ENCODE measurements around the gene PRKD3.

Gene PRKD3

GRCh38 chr2:37318401-37318800 is 6.2 kb downstream of the PRKD3 start:
- TF ChIP-seq, protein P1, sequence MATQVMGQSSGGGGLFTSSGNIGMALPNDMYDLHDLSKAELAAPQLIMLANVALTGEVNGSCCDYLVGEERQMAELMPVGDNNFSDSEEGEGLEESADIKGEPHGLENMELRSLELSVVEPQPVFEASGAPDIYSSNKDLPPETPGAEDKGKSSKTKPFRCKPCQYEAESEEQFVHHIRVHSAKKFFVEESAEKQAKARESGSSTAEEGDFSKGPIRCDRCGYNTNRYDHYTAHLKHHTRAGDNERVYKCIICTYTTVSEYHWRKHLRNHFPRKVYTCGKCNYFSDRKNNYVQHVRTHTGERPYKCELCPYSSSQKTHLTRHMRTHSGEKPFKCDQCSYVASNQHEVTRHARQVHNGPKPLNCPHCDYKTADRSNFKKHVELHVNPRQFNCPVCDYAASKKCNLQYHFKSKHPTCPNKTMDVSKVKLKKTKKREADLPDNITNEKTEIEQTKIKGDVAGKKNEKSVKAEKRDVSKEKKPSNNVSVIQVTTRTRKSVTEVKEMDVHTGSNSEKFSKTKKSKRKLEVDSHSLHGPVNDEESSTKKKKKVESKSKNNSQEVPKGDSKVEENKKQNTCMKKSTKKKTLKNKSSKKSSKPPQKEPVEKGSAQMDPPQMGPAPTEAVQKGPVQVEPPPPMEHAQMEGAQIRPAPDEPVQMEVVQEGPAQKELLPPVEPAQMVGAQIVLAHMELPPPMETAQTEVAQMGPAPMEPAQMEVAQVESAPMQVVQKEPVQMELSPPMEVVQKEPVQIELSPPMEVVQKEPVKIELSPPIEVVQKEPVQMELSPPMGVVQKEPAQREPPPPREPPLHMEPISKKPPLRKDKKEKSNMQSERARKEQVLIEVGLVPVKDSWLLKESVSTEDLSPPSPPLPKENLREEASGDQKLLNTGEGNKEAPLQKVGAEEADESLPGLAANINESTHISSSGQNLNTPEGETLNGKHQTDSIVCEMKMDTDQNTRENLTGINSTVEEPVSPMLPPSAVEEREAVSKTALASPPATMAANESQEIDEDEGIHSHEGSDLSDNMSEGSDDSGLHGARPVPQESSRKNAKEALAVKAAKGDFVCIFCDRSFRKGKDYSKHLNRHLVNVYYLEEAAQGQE (IDR thresholded peaks at IDR 0.05; ENCODE audit: insufficient replicate concordance, low read depth): no peak
- no peak for TF ChIP-seq CTCF (IDR thresholded peaks at IDR 0.05; ENCODE audit: insufficient read depth, low read length)
- no peak for TF ChIP-seq POLR2AphosphoS5 (IDR thresholded peaks at IDR 0.05; ENCODE audit: low read depth)
- no peak for TF ChIP-seq SPI1 (IDR thresholded peaks at IDR 0.05; ENCODE audit: borderline replicate concordance, low read depth)
- TF ChIP-seq GABPA (IDR thresholded peaks at IDR 0.05; ENCODE audit: low read depth): no peak
- Histone ChIP-seq H3K4me3 (replicated peaks; ENCODE audit: insufficient read depth, low read length) (no peak overlapping the region), H3K27me3 (ENCODE audit: insufficient read depth, poor library complexity, severe bottlenecking) (no peaks in the 10 kb centered on the region), H3K27ac (replicated peaks) (no peak overlapping the region)
- peak in 1 of 2 experiments; percentile 8 for DNase-seq (ENCODE audit: low read depth in 1 of 2, low spot score in 1 of 2)

- Histone ChIP-seq H3K27me3 (ENCODE audit: insufficient read depth, poor library complexity, severe bottlenecking) (no peaks in the 10 kb centered on the region), H3K27ac (replicated peaks) (no peak overlapping the region), H3K4me3 (replicated peaks; ENCODE audit: insufficient read depth, low read length) (no peak overlapping the region)
- no peak for TF ChIP-seq SPI1 (IDR thresholded peaks at IDR 0.05; ENCODE audit: borderline replicate concordance, low read depth)
- TF ChIP-seq CTCF (IDR thresholded peaks at IDR 0.05; ENCODE audit: insufficient read depth, low read length): no peak
- TF ChIP-seq, protein P1 (IDR thresholded peaks at IDR 0.05; ENCODE audit: insufficient replicate concordance, low read depth): no peak
- no peak for TF ChIP-seq POLR2AphosphoS5 (IDR thresholded peaks at IDR 0.05; ENCODE audit: low read depth)
- TF ChIP-seq GABPA (IDR thresholded peaks at IDR 0.05; ENCODE audit: low read depth): no peak
- DNase-seq (ENCODE audit: low read depth in 1 of 2, low spot score in 1 of 2): no peak
Observed at GRCh38 chr2:37317746-37318145, 6.9 kb downstream of the PRKD3 start.

DNA sequence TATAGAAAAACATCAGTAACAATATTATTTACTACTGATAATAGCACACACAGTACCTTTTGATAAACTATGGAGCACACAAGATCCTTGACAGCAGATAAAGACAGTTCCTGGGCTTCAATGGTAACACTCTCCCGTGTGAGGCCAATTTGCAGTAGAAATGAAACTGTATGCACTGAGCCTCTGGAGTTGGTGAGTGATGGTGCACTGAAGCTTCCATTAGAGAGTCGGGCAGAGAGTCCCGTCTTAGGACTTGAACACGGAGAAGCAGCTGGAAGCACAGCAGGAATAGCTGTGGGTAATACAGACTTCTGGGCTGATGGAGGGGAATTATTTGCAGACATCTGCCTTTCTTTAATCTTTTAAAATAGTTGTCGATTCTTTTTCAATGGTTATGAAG is 8.5 kb downstream of the PRKD3 start:
- no peak for DNase-seq (ENCODE audit: low read depth in 1 of 2, low spot score in 1 of 2)
- no peak overlapping the region for H3K27ac ChIP-seq (replicated peaks)

More for the DNA sequence above, 8.5 kb downstream of the PRKD3 start:
- Histone ChIP-seq H3K27me3 (ENCODE audit: insufficient read depth, poor library complexity, severe bottlenecking) (no peaks in the 10 kb centered on the region), H3K4me3 (replicated peaks; ENCODE audit: insufficient read depth, low read length) (no peak overlapping the region)
- no peak for TF ChIP-seq POLR2AphosphoS5 (IDR thresholded peaks at IDR 0.05; ENCODE audit: low read depth)
- TF ChIP-seq, protein P1 (IDR thresholded peaks at IDR 0.05; ENCODE audit: insufficient replicate concordance, low read depth): no peak
- no peak for TF ChIP-seq GABPA (IDR thresholded peaks at IDR 0.05; ENCODE audit: low read depth)
- no peak for TF ChIP-seq SPI1 (IDR thresholded peaks at IDR 0.05; ENCODE audit: borderline replicate concordance, low read depth)
- no peak for TF ChIP-seq CTCF (IDR thresholded peaks at IDR 0.05; ENCODE audit: insufficient read depth, low read length)

Data from HL-60 (cell line).